HepG2 (cell line): ENCODE data around the gene PLOD3. TPM values are rescaled to one million over a fixed set of nuclear protein-coding genes. Genes with fewer than 3 reads are reported as not detected.

Source experiments
- ATAC-seq: fragments of 200-7000 bp; cut with Tn5 transposase; 3 replicates; pipeline ENCODE4 v1.9.1; 2020; ENCODE audit warnings: mild to moderate bottlenecking, moderate library complexity
- BruUV-seq: library from RNA; stranded (reverse); fragments of 400-500 nt; replicated peaks from 2 replicates; lab custom pipeline; 2021; lab: Mats Ljungman, UMichigan
- CTCF ChIA-PET: fragments of 300-600 bp; formaldehyde crosslinking; extraction: SDS; loops from one replicate; lab custom pipeline; 2021; ENCODE audit warnings: low total read pairs, inconsistent platforms, low intra/inter-chr PET ratio; lab: Yijun Ruan, JAX
- POLR2A ChIA-PET: fragments of 350-600 bp; sonication (Branson Sonifier 250); formaldehyde crosslinking; loops from one replicate; lab custom pipeline; 2020; ENCODE audit warnings: antibody characterized with exemption, inconsistent platforms; lab: Yijun Ruan, JAX
- DNase-seq: peaks from one replicate; pipeline ENCODE4 v3.0.0-alpha.2; 2015; ENCODE audit warnings: low spot score
- FAIRE-seq: peaks from 3 replicates; lab custom pipeline; 2011; peaks lifted over from hg19 to GRCh38; lab: Jason Lieb, UNC
- H2AFZ ChIP-seq: one replicate; pipeline ENCODE4 v1.6.1; 2011; ENCODE audit warnings: low read length, inconsistent platforms
- H3K27ac ChIP-seq: fragments of 300-600 bp; 3 replicates; pipeline ENCODE4 v1.8.0; 2011; ENCODE audit warnings: mixed run types, mild to moderate bottlenecking, mixed read lengths, low read length, inconsistent platforms; ENCODE audit not compliant: insufficient read depth; ENCODE audit errors: extremely low read length
- H3K27me3 ChIP-seq, 2 experiments: fragments of 200-600 bp in 1 of 2; 2 replicates in 1 of 2; 3 replicates in 1 of 2; pipeline versions ENCODE4 v1.6.0 to v1.8.0; 2011; ENCODE audit warnings: low read length in 2 of 2, mild to moderate bottlenecking in 2 of 2, moderate library complexity in 2 of 2, inconsistent platforms in 1 of 2; ENCODE audit not compliant: insufficient read depth in 2 of 2, control insufficient read depth in 1 of 2
- H3K36me3 ChIP-seq, 2 experiments: fragments of 200-600 bp in 1 of 2; replicated peaks in 1 of 2; 2 replicates in 1 of 2; 3 replicates in 1 of 2; pipeline versions ENCODE4 v1.5.1 to v1.8.0; 2011; ENCODE audit warnings: low read length in 2 of 2, inconsistent platforms in 1 of 2; ENCODE audit not compliant: insufficient read depth in 2 of 2, control insufficient read depth in 1 of 2
- H3K4me1 ChIP-seq: 2 replicates; pipeline ENCODE4 v1.5.1; 2012; ENCODE audit warnings: low read length, inconsistent platforms; ENCODE audit not compliant: insufficient read depth
- H3K4me2 ChIP-seq: 2 replicates; pipeline ENCODE4 v1.6.0; 2011; ENCODE audit warnings: low read depth, low read length, inconsistent platforms
- H3K4me3 ChIP-seq, 3 experiments: fragments of 200-600 bp in 1 of 3; sonication (generic), shearing (Covaris generic) in 1 of 3; replicated peaks in 1 of 3; 2 replicates each; pipeline ENCODE4 v1.5.1; 2011 to 2016; ENCODE audit warnings: low read length in 3 of 3, inconsistent platforms in 2 of 3, low read depth in 2 of 3, mild to moderate bottlenecking in 2 of 3, control low read depth in 1 of 3, mixed read lengths in 1 of 3; ENCODE audit not compliant: insufficient read depth in 1 of 3
- H3K79me2 ChIP-seq: one replicate; pipeline ENCODE4 v1.6.1; 2011; ENCODE audit warnings: low read length, inconsistent platforms; ENCODE audit not compliant: insufficient read depth
- H3K9ac ChIP-seq: 2 replicates; pipeline ENCODE4 v1.6.0; 2011; ENCODE audit warnings: mild to moderate bottlenecking, low read depth, low read length, inconsistent platforms; ENCODE audit not compliant: insufficient read depth
- H3K9me3 ChIP-seq: 2 replicates; pipeline ENCODE4 v1.5.1; 2012; ENCODE audit warnings: mild to moderate bottlenecking, low read length
- H4K20me1 ChIP-seq: 2 replicates; pipeline ENCODE4 v1.6.0; 2011; ENCODE audit warnings: inconsistent platforms, mild to moderate bottlenecking, low read length, moderate library complexity; ENCODE audit not compliant: insufficient read depth
- AHR ChIP-seq: IDR thresholded peaks from 2 replicates; pipeline ENCODE4 v1.6.1; 2018; ENCODE audit warnings: missing genetic modification reagents, missing compliant biosample characterization
- ARNT ChIP-seq: fragments of 450-650 bp; IDR thresholded peaks from 2 replicates; pipeline ENCODE4 v1.6.1; 2017
- CBX5 ChIP-seq: sonication (generic); formaldehyde crosslinking; IDR thresholded peaks from 2 replicates; pipeline ENCODE4 v1.4.0; 2020; ENCODE audit warnings: missing genetic modification reagents, borderline replicate concordance
- NR3C1 ChIP-seq: sonication (generic); formaldehyde crosslinking; IDR thresholded peaks from 2 replicates; pipeline ENCODE4 v1.4.0; 2020; ENCODE audit warnings: missing genetic modification reagents
- PCBP2 ChIP-seq: fragments of 200-400 bp; formaldehyde crosslinking; optimal IDR thresholded peaks from 2 replicates; pipeline ENCODE3; 2018; ENCODE audit warnings: low read length, low read depth; ENCODE audit not compliant: poor library complexity, severe bottlenecking
- RXRA ChIP-seq: sonication (generic); formaldehyde crosslinking; IDR thresholded peaks from 2 replicates; pipeline ENCODE4 v1.5.1; 2020; ENCODE audit warnings: missing genetic modification reagents
- ZBTB7A ChIP-seq: sonication (generic); formaldehyde crosslinking; IDR thresholded peaks from 2 replicates; pipeline ENCODE4 v1.8.0; 2022; ENCODE audit warnings: mild to moderate bottlenecking, missing genetic modification reagents
- ZNF124 ChIP-seq: sonication (generic); formaldehyde crosslinking; IDR thresholded peaks from 2 replicates; pipeline ENCODE4 v1.4.0; 2020; ENCODE audit warnings: missing genetic modification reagents
- ZNF138 ChIP-seq: sonication (generic); formaldehyde crosslinking; IDR thresholded peaks from 2 replicates; pipeline ENCODE4 v1.5.0; 2020; ENCODE audit warnings: mild to moderate bottlenecking, low read depth, missing genetic modification reagents
- ZNF230 ChIP-seq: sonication (generic); formaldehyde crosslinking; IDR thresholded peaks from 2 replicates; pipeline ENCODE4 v1.4.0; 2020; ENCODE audit warnings: mild to moderate bottlenecking, missing genetic modification reagents
- ZNF232 ChIP-seq: sonication (generic); formaldehyde crosslinking; IDR thresholded peaks from 2 replicates; pipeline ENCODE4 v1.4.0; 2020; ENCODE audit warnings: missing genetic modification reagents, borderline replicate concordance
- ZNF350 ChIP-seq: sonication (generic); formaldehyde crosslinking; IDR thresholded peaks from 2 replicates; pipeline ENCODE4 v1.4.0; 2020; ENCODE audit warnings: mild to moderate bottlenecking, low read depth, missing genetic modification reagents, borderline replicate concordance
- ZNF552 ChIP-seq: sonication (generic); formaldehyde crosslinking; IDR thresholded peaks from 2 replicates; pipeline ENCODE4 v1.9.0; 2022; ENCODE audit warnings: missing genetic modification reagents, mild to moderate bottlenecking, borderline replicate concordance
- ZNF879 ChIP-seq: sonication (generic); formaldehyde crosslinking; IDR thresholded peaks from 2 replicates; pipeline ENCODE4 v1.8.1; 2023; ENCODE audit warnings: missing genetic modification reagents
- WGBS: methylation state at CpG from one replicate; pipeline ENCODE4 v1.1.6; 2017; ENCODE audit warnings: low lambda C conversion rate; 5-methylcytosine and 5-hydroxymethylcytosine counted together
- in situ Hi-C: cut with HindIII; loops from 2 replicates; pipeline ENCODE4 v1.10.0; 2017; ENCODE audit warnings: low pct_unique_long_range_greater_than_20kb; ENCODE audit not compliant: extremely low pct_ligation_motif_present
- intact Hi-C: fragments of 100-400 bp; cut with micrococcal nuclease; formaldehyde crosslinking; loops from one replicate; pipeline ENCODE4 v1.10.0; 2022; ENCODE audit not compliant: unreplicated experiment
- polyA plus RNA-seq, 8 experiments: library from polyadenylated mRNA; depleted of rRNA in 3 of 8; stranded (reverse) in 7 of 8; unstranded in 1 of 8; fragments of >200 nt; fragmentation: Illumina TruSeq in 4 of 8; extraction: Trizol in 4 of 8; gene quantifications; 2 replicates each; pipeline versions ENCODE4 v1.2.1 to v1.2.3, GENCODE V29; 2011 to 2016; ENCODE audit warnings: low read depth in 4 of 8, missing spikeins in 1 of 8, mixed read lengths in 1 of 8; ENCODE audit not compliant: insufficient read depth in 1 of 8
- total RNA-seq, 5 experiments: library from RNA; depleted of rRNA; stranded (reverse); fragments of >200 nt; fragmentation: Illumina TruSeq; extraction: Trizol; gene quantifications; 2 replicates each; pipeline ENCODE4 v1.2.3, GENCODE V29; 2016; ENCODE audit warnings: low read depth in 1 of 5
- TF ChIP-seq, protein P1 (sequence below): sonication (generic); formaldehyde crosslinking; IDR thresholded peaks from 2 replicates; pipeline ENCODE4 v1.5.0; 2020; ENCODE audit warnings: mild to moderate bottlenecking, missing genetic modification reagents
- TF ChIP-seq, protein P2 (sequence below): sonication (generic); formaldehyde crosslinking; conservative IDR thresholded peaks from 2 replicates; pipeline ENCODE4 v1.8.0; 2022; ENCODE audit warnings: missing genetic modification reagents
- TF ChIP-seq, protein P3 (sequence below): sonication (generic); formaldehyde crosslinking; IDR thresholded peaks from 2 replicates; pipeline ENCODE4 v1.5.0; 2020; ENCODE audit warnings: missing genetic modification reagents

Gene PLOD3
- total and polyA plus RNA-seq, 2 of the 13 experiments (the other 11 are each of a cell fraction or from before 2014, with no cell fraction given), result 65.8 to 67.4 TPM

DNA sequence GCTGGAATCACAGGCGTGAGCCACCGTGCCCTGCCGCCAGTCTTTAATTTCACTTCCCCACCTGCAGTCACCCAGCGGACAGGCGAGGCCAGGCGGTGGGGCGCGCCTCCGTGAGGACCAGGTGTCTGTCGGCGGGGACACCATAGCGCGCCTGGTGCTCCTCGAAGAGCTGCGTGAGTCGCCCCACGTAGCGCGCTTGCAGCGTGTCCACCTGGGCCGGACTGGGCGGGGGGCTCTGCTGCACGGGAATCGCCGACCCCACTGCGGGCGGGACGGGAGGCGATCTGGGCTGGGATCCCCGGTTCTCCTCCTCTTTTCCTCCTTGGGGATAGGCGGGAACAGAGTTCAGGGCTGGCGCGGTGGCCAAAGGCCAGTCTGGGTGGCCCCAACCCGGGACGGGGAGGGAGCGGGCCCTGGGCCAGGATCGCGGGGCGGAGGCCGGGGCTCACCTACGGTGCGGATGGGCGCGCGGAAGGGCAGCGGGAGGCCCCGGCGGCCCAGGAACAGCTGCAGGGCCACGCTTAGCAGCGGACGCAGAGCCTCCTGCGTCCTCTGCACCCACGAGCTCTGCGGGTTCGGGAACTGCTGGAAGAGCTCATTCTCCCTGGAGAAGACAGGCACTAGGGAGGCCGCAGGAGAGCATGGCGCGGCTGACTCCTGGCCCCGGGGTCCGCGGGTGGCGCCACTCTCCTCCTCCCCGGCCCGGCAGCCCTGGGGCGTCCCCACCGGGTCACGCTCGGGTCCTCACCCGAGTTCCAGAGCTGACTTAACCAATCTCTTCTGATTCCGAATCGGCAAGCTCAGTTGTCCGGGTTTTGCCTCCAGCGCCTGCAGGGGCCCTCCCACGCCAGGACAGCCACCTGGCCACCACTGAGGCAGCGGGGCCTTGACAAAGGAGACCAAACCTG lies 15.4 kb downstream of the PLOD3 start:
- Histone ChIP-seq H3K9me3 (no peaks in the 10 kb centered on the region), H3K4me2 (peak overlapping the region; percentile 91), H4K20me1 (peaks cover 3% of the 10 kb centered on the region; the same call in 1 of the 2 replicates), H3K27ac (peak overlapping the region; percentile 99), H3K4me3 (peak overlapping the region; percentile 74 to 87 (median 84)), H3K36me3 (peaks cover 5 to 8% of the 10 kb centered on the region in 2 experiments; a peak in 3 of 5 replicates), H3K27me3 (no peaks in the 10 kb centered on the region; a peak in 1 of 5 replicates), H3K79me2 (peaks cover 12% of the 10 kb centered on the region), H2AFZ (no peak overlapping the region), H3K9ac (peak overlapping the region; percentile 89), H3K4me1 (peaks cover 43% of the 10 kb centered on the region)
- in situ Hi-C loops (no loop called here), intact Hi-C loops (loop anchor here (2.0 kb wide), 1 partner anchor 15 kb away; the partner anchor contains the start of gene PLOD3)
- 1% methylated on average over 33 of the region's 75 CpGs for WGBS
- TSS peak; percentile 46 for BruUV-seq
- POLR2A ChIA-PET, result interaction anchor here (0.9 to 11.6 kb wide), 14 partner anchors 9 to 772 kb away, joined by 3 to 202 read pairs (median 6); partner anchors contain the start of genes CLDN15, FIS1, MEPCE and PLOD3
- DNase-seq (peak; percentile 48), ATAC-seq (peak; percentile 77), FAIRE-seq (no peak)
- CTCF ChIA-PET, result no interaction called here
- peak; percentile 84 for TF ChIP-seq RXRA (CRISPR knock-in tag)
- TF ChIP-seq ZNF879 (CRISPR knock-in tag), result no peak; the same call in 1 of the 2 replicates
- TF ChIP-seq ZNF552 (CRISPR knock-in tag), result no peak
- TF ChIP-seq AHR (CRISPR knock-in tag), result no peak
- TF ChIP-seq, protein P1, sequence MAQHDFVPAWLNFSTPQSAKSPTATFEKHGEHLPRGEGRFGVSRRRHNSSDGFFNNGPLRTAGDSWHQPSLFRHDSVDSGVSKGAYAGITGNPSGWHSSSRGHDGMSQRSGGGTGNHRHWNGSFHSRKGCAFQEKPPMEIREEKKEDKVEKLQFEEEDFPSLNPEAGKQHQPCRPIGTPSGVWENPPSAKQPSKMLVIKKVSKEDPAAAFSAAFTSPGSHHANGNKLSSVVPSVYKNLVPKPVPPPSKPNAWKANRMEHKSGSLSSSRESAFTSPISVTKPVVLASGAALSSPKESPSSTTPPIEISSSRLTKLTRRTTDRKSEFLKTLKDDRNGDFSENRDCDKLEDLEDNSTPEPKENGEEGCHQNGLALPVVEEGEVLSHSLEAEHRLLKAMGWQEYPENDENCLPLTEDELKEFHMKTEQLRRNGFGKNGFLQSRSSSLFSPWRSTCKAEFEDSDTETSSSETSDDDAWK (CRISPR knock-in tag), result no peak
- 0 out of 2 replicates have a peak, but pooled peaks have one; percentile 41 for TF ChIP-seq ZNF232
- TF ChIP-seq NR3C1 (CRISPR knock-in tag), result no peak
- no peak for TF ChIP-seq ZNF230 (CRISPR knock-in tag)
- no peak for TF ChIP-seq ZBTB7A
- TF ChIP-seq PCBP2, result no peak
- TF ChIP-seq CBX5 (CRISPR knock-in tag), result no peak
- TF ChIP-seq ZNF350, result peak; percentile 25; the same call in 1 of the 2 replicates
- no peak for TF ChIP-seq ZNF124 (CRISPR knock-in tag)
- TF ChIP-seq, protein P2, sequence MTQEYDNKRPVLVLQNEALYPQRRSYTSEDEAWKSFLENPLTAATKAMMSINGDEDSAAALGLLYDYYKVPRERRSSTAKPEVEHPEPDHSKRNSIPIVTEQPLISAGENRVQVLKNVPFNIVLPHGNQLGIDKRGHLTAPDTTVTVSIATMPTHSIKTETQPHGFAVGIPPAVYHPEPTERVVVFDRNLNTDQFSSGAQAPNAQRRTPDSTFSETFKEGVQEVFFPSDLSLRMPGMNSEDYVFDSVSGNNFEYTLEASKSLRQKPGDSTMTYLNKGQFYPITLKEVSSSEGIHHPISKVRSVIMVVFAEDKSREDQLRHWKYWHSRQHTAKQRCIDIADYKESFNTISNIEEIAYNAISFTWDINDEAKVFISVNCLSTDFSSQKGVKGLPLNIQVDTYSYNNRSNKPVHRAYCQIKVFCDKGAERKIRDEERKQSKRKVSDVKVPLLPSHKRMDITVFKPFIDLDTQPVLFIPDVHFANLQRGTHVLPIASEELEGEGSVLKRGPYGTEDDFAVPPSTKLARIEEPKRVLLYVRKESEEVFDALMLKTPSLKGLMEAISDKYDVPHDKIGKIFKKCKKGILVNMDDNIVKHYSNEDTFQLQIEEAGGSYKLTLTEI, result no peak
- TF ChIP-seq, protein P3, sequence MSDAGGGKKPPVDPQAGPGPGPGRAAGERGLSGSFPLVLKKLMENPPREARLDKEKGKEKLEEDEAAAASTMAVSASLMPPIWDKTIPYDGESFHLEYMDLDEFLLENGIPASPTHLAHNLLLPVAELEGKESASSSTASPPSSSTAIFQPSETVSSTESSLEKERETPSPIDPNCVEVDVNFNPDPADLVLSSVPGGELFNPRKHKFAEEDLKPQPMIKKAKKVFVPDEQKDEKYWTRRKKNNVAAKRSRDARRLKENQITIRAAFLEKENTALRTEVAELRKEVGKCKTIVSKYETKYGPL, result no peak
- TF ChIP-seq ZNF138, result no peak
- TF ChIP-seq ARNT, result no peak
